Left kidney (tissue), 2 donors: ENCODE data around the gene NNT. TPM values are rescaled to one million over a fixed set of nuclear protein-coding genes. Genes with fewer than 3 reads are reported as not detected.
"Not testable (repeated sequence)": the region's sequence is repeated elsewhere in the genome, so short reads cannot be mapped to it uniquely, and the experiment has no call there.

ENCODE experiments used
- DNase-seq: peaks from one replicate; pipeline ENCODE4 v3.0.0-alpha.2; 2013
- polyA plus RNA-seq: library from polyadenylated mRNA; unstranded; fragments of 120-200 nt; gene quantifications from one replicate; pipeline ENCODE4 v1.2.1, GENCODE V29; 2013; ENCODE audit not compliant: insufficient read length

NNT gene
- polyA plus RNA-seq, 1 donor, result 119 TPM

DNA sequence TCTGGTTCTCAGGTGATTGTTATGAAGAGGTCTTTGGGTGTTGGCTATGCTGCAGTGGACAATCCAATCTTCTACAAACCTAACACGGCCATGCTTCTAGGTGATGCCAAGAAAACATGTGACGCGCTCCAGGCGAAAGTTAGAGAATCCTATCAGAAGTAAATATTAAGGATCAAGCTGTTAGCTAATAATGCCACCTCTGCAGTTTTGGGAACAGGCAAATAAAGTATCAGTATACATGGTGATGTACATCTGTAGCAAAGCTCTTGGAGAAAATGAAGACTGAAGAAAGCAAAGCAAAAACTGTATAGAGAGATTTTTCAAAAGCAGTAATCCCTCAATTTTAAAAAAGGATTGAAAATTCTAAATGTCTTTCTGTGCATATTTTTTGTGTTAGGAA is 101.3 kb downstream of the NNT start:
- DNase-seq, result no peak

DNA sequence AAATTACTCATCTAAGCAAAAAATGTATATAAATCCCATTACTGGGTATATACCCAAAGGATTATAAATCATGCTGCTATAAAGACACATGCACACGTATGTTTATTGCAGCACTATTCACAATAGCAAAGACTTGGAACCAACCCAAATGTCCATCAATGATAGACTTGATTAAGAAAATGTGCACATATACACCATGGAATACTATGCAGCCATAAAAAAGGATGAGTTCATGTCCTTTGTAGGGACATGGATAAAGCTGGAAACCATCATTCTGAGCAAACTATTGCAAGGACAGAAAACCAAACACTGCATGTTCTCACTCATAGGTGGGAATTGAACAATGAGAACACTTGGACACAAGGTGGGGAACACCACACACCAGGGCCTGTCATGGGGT is 103.6 kb downstream of the NNT start:
- not testable (repeated sequence) for DNase-seq

- DNase-seq, result no peak
Measured at GRCh38 chr5:43711496-43711895, 108.5 kb downstream of the NNT start.

DNA sequence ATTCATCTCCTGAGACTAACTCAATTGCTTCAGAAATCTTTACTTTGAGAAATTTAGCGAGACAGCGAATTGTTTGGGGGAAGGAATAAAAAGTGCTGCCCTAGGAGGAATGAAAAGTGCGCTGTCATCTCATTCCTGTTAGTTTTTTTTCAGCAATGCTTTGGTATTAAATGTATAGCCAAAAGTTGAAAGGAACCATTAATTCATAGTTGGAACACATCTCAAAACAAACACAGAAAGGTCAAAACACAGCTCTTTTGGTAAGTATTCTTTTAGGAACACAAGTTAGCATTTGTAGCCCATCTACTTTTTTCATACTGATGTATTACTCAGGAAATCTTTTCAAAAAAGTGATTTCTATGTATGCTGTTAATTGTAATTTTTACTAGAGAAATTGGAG is 109.1 kb downstream of the NNT start:
- no peak for DNase-seq

DNA sequence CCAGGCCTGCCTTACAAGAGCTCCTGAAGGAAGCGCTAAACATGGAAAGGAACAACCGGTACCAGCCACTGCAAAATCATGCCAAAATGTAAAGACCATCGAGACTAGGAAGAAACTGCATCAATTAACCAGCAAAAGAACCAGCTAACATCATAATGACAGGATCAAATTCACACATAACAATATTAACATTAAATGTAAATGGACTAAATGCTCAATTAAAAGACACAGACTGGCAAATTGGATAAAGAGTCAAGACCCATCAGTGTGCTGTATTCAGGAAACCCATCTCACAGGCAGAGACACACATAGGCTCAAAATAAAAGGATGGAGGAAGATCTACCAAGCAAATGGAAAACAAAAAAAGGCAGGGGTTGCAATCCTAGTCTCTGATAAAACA is 116.8 kb downstream of the NNT start:
- not testable (repeated sequence) for DNase-seq

DNA sequence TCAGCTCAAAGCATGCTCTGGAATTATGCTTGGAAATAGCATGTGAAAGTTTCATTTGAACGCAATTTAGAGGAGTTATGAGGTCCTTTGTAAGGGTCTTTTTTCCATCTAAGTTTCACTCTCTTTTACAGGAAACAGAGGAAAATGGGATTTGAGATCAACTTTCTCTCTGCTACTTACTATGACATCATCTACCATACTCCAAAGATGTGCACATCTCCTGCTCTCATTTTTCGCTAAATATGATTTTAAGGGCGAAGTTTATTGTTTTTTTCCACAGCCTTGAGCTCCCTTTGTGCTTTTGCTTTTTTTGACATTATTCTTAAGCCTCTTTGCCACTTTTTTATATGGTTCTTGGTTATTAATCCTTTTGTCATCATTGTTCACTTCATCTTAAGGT is 125.6 kb downstream of the NNT start:
- DNase-seq, result no peak

GRCh38 chr5:43729846-43730478 is 127.0 kb downstream of the NNT start:
- DNase-seq, result peak; percentile 36

DNA sequence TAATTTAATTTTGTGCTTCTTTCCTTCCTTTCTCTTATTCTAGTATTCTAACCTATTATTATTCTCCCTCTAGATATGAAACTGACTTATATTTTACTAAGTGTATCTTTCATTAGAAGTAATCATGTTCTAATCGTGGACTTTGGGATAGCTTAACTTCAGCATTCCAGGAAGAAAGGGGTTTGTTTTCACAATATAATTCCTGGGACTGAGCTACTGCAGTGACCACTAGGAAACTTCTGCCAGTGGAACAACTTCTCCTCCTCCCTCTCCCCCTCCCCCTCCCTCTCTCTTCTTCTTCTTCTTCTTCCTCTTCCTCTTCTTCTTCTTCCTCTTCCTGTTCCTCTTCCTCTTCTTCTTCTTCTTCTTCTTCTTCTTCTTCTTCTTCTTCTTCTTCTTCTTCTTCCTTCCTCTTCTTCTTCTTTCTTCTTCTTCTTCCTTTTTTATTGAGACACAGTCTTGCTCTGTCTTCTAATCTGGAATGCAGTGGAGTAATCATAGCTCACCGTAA is 127.9 kb downstream of the NNT start:
- DNase-seq, result no peak

- DNase-seq, result no peak
Measured at GRCh38 chr5:43731573-43731972, 128.6 kb downstream of the NNT start.

DNA sequence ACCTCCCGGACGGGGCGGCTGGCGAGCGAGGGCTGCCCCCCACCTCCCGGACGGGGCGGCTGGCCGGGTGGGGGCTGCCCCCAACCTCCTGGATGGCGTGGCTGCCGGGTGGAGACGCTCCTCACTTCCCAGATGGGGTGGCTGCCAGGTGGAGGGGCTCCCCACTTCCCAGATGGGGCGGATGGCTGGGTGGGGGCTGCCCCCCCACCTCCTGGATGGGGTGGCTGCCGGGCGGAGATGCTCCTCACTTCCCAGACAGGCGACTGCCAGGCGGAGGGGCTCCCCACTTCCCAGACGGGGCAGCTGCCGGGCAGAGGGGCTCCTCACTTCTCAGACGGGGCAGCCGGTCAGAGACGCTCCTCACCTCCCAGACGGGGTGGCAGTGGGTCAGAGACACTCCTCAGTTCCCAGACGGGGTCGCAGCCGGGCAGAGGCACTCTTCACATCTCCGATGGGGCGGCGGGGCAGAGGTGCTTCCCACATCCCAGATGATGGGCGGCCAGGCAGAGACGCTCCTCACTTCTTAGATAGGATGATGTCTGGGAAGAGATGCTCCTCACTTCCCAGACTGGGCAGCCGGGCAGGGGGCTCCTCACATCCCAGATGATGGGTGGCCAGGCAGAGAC is 143.1 kb downstream of the NNT start:
- DNase-seq, result not testable (repeated sequence)

GRCh38 chr5:43750809-43751208 is 147.8 kb downstream of the NNT start:
- DNase-seq, result no peak

DNA sequence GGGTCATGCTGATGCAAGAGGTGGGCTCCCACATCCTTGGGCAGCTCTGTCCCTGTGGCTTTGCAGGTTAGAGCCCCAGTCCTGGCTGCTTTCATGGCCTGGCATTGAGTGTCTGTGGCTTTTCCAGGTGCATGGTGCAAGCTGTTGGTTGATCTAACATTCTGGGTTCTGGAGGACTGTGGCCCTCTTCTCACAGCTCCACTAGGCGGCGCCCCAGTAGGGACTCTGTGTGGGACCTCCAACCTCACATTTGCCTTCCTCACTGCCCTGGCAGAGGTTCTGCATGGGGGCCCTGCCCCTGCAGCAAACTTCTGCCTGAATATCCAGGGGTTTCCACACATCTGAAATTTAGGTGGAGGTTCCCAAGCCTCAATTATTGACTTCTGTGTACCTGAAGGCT is 150.1 kb downstream of the NNT start:
- no peak for DNase-seq

Other genes starting within 250 kb of the NNT start
- gene CCL28, start 190.8 kb upstream of the NNT start, polyA plus RNA-seq, result 4.2 TPM
- 24.3 TPM for gene TMEM267, start 119.3 kb upstream of the NNT start, polyA plus RNA-seq
- 8.4 TPM for gene C5orf34, start 88.0 kb upstream of the NNT start, polyA plus RNA-seq
- gene PAIP1, start 46.1 kb upstream of the NNT start, polyA plus RNA-seq, result 157 TPM